Measurements from ENCODE around the gene LRRC25.

LRRC25 gene

DNA sequence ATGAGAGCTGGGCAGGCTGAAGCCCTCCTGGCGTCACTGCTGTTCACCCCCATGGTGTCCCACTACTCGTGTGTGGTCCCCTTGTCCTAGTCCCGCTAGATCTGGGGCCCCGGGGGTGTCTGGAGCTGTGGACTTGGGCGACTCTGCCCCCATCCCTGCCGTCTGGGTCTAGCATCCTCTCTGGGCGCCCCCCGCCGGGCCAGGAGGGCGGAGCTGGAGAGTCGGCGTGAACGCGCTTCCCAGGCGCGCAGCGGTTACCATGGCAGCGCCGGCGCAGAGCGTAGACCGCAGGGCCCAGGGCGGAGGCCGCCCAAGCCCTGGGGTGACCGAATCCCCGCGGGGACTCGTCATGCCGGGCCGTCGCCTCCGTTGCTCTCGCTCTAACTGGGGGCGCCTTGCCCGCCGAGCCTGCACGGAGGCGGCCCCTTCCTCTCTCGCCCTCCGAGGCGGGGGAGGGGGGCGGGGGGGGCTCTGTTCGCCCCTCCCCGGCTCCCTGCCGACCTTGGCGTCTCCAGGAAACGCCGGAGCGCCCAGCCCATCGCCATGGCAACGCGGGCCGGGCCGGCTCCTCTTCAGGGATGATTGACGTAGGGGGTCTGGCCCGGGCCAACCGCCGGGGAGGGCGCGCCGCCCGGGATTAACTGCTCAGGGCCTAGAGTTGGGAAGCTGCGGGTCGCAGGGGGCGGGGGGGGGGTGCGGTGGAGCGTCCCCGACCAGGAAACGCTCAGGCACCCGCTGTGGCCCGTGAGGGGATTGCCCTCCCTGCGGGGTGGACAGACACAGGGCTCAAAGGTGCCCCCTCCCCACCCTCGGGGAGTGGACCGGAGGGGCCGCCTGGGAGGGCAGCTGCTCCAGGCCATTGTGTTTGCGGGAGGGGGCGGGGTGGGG is 31.6 kb upstream of the LRRC25 start:
- Histone ChIP-seq H3K27me3 (replicated peaks; ENCODE audit: control insufficient read depth, insufficient read depth, low read length, poor library complexity, severe bottlenecking) (no peaks in the 10 kb centered on the region), H3K9me3 (ENCODE audit: control insufficient read depth, low read length) (no peaks in the 10 kb centered on the region), H3K4me1 (ENCODE audit: control insufficient read depth, insufficient read depth, low read length, poor library complexity, severe bottlenecking) (peaks cover 72% of the 10 kb centered on the region), H3K36me3 (ENCODE audit: control insufficient read depth, insufficient read depth, low read length) (no peaks in the 10 kb centered on the region), H3K27ac (ENCODE audit: insufficient read depth, low read length, poor library complexity, severe bottlenecking) (peak overlapping the region; percentile 94), H3K4me3 (ENCODE audit: insufficient read depth, low read depth, low read length, poor library complexity, severe bottlenecking) (peak overlapping the region; percentile 50)
- peak; percentile 83 to 86 (median 84) for DNase-seq

GRCh38 chr19:18428173-18428786 is 30.9 kb upstream of the LRRC25 start:
- DNase-seq, result no peak
- Histone ChIP-seq H3K9me3 (ENCODE audit: control insufficient read depth, low read length) (no peaks in the 10 kb centered on the region), H3K27ac (ENCODE audit: insufficient read depth, low read length, poor library complexity, severe bottlenecking) (peak overlapping the region; percentile 94), H3K36me3 (ENCODE audit: control insufficient read depth, insufficient read depth, low read length) (no peaks in the 10 kb centered on the region), H3K4me1 (ENCODE audit: control insufficient read depth, insufficient read depth, low read length, poor library complexity, severe bottlenecking) (peaks cover 76% of the 10 kb centered on the region), H3K4me3 (ENCODE audit: insufficient read depth, low read depth, low read length, poor library complexity, severe bottlenecking) (peak overlapping the region; percentile 50), H3K27me3 (replicated peaks; ENCODE audit: control insufficient read depth, insufficient read depth, low read length, poor library complexity, severe bottlenecking) (no peaks in the 10 kb centered on the region)

GRCh38 chr19:18427743-18428113 is 30.3 kb upstream of the LRRC25 start:
- Histone ChIP-seq H3K4me3 (ENCODE audit: insufficient read depth, low read depth, low read length, poor library complexity, severe bottlenecking) (no peak overlapping the region), H3K36me3 (ENCODE audit: control insufficient read depth, insufficient read depth, low read length) (no peaks in the 10 kb centered on the region), H3K4me1 (ENCODE audit: control insufficient read depth, insufficient read depth, low read length, poor library complexity, severe bottlenecking) (peaks cover 76% of the 10 kb centered on the region), H3K27me3 (replicated peaks; ENCODE audit: control insufficient read depth, insufficient read depth, low read length, poor library complexity, severe bottlenecking) (no peaks in the 10 kb centered on the region), H3K27ac (ENCODE audit: insufficient read depth, low read length, poor library complexity, severe bottlenecking) (peak overlapping the region; percentile 94), H3K9me3 (ENCODE audit: control insufficient read depth, low read length) (no peaks in the 10 kb centered on the region)
- DNase-seq, result no peak

- Histone ChIP-seq H3K36me3 (ENCODE audit: control insufficient read depth, insufficient read depth, low read length) (no peaks in the 10 kb centered on the region), H3K4me3 (ENCODE audit: insufficient read depth, low read depth, low read length, poor library complexity, severe bottlenecking) (no peak overlapping the region), H3K27ac (ENCODE audit: insufficient read depth, low read length, poor library complexity, severe bottlenecking) (peak overlapping the region; percentile 94), H3K27me3 (replicated peaks; ENCODE audit: control insufficient read depth, insufficient read depth, low read length, poor library complexity, severe bottlenecking) (no peaks in the 10 kb centered on the region), H3K4me1 (ENCODE audit: control insufficient read depth, insufficient read depth, low read length, poor library complexity, severe bottlenecking) (peaks cover 80% of the 10 kb centered on the region), H3K9me3 (ENCODE audit: control insufficient read depth, low read length) (no peaks in the 10 kb centered on the region)
- no peak for DNase-seq
Observed at GRCh38 chr19:18427080-18427742, 29.8 kb upstream of the LRRC25 start.

GRCh38 chr19:18426416-18426767 is 29.0 kb upstream of the LRRC25 start:
- H3K27me3 ChIP-seq (replicated peaks; ENCODE audit: control insufficient read depth, insufficient read depth, low read length, poor library complexity, severe bottlenecking), result no peaks in the 10 kb centered on the region
- no peak overlapping the region for H3K4me3 ChIP-seq (ENCODE audit: insufficient read depth, low read depth, low read length, poor library complexity, severe bottlenecking)
- H3K9me3 ChIP-seq (ENCODE audit: control insufficient read depth, low read length), result no peaks in the 10 kb centered on the region
- H3K27ac ChIP-seq (ENCODE audit: insufficient read depth, low read length, poor library complexity, severe bottlenecking), result no peak overlapping the region
- H3K4me1 ChIP-seq (ENCODE audit: control insufficient read depth, insufficient read depth, low read length, poor library complexity, severe bottlenecking), result peaks cover 88% of the 10 kb centered on the region
- no peaks in the 10 kb centered on the region for H3K36me3 ChIP-seq (ENCODE audit: control insufficient read depth, insufficient read depth, low read length)
- DNase-seq, result no peak

- Histone ChIP-seq H3K9me3 (ENCODE audit: control insufficient read depth, low read length) (no peaks in the 10 kb centered on the region), H3K36me3 (ENCODE audit: control insufficient read depth, insufficient read depth, low read length) (no peaks in the 10 kb centered on the region), H3K4me3 (ENCODE audit: insufficient read depth, low read depth, low read length, poor library complexity, severe bottlenecking) (no peak overlapping the region), H3K27me3 (replicated peaks; ENCODE audit: control insufficient read depth, insufficient read depth, low read length, poor library complexity, severe bottlenecking) (no peaks in the 10 kb centered on the region), H3K27ac (ENCODE audit: insufficient read depth, low read length, poor library complexity, severe bottlenecking) (peak overlapping the region; percentile 45), H3K4me1 (ENCODE audit: control insufficient read depth, insufficient read depth, low read length, poor library complexity, severe bottlenecking) (peaks cover 94% of the 10 kb centered on the region)
- no peak for DNase-seq
Observed at GRCh38 chr19:18425515-18426415, 28.3 kb upstream of the LRRC25 start.

DNA sequence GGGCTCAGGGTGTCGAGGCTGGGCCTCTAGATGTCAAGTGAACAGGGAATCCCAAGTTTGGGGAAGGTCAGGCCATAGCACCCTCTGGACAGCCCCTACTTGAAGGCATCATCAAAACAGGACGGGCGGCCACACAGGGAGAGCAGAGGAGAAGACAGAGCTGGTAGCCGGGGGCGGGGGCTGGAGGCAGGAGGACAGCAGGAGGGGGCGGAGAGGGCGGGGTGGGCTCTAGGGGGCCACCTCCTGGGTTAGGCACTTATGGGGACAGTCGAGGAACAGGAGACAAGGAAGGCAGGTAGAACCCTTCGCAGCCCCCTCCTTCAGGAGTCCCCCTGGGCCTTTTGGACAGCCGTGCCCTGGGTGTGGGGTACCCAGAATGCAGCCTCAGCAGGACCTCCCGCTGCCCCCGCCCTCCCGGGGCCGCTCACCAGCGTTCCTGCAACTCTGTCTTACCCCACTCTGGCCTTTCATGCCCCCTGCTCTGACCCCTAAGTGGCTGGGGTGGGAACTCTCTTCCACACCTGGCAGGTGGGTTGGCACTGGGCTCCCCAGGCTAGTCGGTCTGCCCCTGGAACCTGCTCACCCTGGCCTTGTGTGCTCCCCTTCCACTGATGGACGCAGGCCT is 27.6 kb upstream of the LRRC25 start:
- Histone ChIP-seq H3K36me3 (ENCODE audit: control insufficient read depth, insufficient read depth, low read length) (no peaks in the 10 kb centered on the region), H3K9me3 (ENCODE audit: control insufficient read depth, low read length) (no peaks in the 10 kb centered on the region), H3K27ac (ENCODE audit: insufficient read depth, low read length, poor library complexity, severe bottlenecking) (peak overlapping the region; percentile 45), H3K4me1 (ENCODE audit: control insufficient read depth, insufficient read depth, low read length, poor library complexity, severe bottlenecking) (peaks cover 94% of the 10 kb centered on the region), H3K27me3 (replicated peaks; ENCODE audit: control insufficient read depth, insufficient read depth, low read length, poor library complexity, severe bottlenecking) (no peaks in the 10 kb centered on the region), H3K4me3 (ENCODE audit: insufficient read depth, low read depth, low read length, poor library complexity, severe bottlenecking) (no peak overlapping the region)
- no peak for DNase-seq

- H3K4me3 ChIP-seq (ENCODE audit: insufficient read depth, low read depth, low read length, poor library complexity, severe bottlenecking), result no peak overlapping the region
- H3K9me3 ChIP-seq (ENCODE audit: control insufficient read depth, low read length), result no peaks in the 10 kb centered on the region
- no peaks in the 10 kb centered on the region for H3K27me3 ChIP-seq (replicated peaks; ENCODE audit: control insufficient read depth, insufficient read depth, low read length, poor library complexity, severe bottlenecking)
- no peaks in the 10 kb centered on the region for H3K36me3 ChIP-seq (ENCODE audit: control insufficient read depth, insufficient read depth, low read length)
- H3K27ac ChIP-seq (ENCODE audit: insufficient read depth, low read length, poor library complexity, severe bottlenecking), result peak overlapping the region; percentile 73
- H3K4me1 ChIP-seq (ENCODE audit: control insufficient read depth, insufficient read depth, low read length, poor library complexity, severe bottlenecking), result peaks cover 90% of the 10 kb centered on the region
- no peak for DNase-seq
Observed at GRCh38 chr19:18424122-18424889, 26.9 kb upstream of the LRRC25 start.
